ENCODE measurements around the gene CDK15.

DNA sequence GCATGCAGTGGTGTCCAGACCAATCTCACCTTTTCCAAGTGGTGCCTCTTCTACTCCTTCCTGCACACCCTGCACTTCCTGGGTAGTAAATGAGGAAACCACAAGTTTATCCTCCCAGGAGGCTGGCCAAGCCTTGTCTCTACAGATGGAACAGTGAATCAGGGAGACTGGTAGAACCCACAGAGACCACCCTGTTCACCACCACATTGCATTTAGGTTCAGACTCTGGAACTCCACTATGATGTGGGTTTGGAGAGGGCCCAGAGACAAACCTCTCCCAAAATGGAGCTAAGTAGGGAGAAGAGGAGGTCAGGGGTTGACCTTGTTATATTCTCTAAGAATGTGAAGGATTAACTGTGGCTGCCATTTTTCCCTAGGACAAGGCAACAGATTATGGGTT is 124.5 kb downstream of the CDK15 start:
- no peak for TF ChIP-seq GATA3 (IDR thresholded peaks at IDR 0.05; ENCODE audit: low read depth, low read length)
- TF ChIP-seq GATA2 (IDR thresholded peaks at IDR 0.05; ENCODE audit: low read depth, low read length) = no peak
